HL-60 (cell line): Measurements from ENCODE around the gene ZDHHC24.

Experiments
- CTCF ChIP-seq: IDR thresholded peaks from one replicate; pipeline ENCODE4 v1.5.1; 2011; ENCODE audit warnings: low read length, control low read depth, inconsistent platforms; ENCODE audit not compliant: insufficient read depth
- REST ChIP-seq: IDR thresholded peaks from 2 replicates; pipeline ENCODE4 v1.6.1; 2012; ENCODE audit warnings: low read depth; ENCODE audit not compliant: insufficient replicate concordance

GRCh38 chr11:66542362-66542761, 3.5 kb downstream of the ZDHHC24 start:
- TF ChIP-seq CTCF (no peak), REST (no peak)
